ENCODE data around the gene SORCS2.
A peak's percentile ranks its signal among the peaks of the same experiment; 100 is the strongest.

The SORCS2 gene

DNA sequence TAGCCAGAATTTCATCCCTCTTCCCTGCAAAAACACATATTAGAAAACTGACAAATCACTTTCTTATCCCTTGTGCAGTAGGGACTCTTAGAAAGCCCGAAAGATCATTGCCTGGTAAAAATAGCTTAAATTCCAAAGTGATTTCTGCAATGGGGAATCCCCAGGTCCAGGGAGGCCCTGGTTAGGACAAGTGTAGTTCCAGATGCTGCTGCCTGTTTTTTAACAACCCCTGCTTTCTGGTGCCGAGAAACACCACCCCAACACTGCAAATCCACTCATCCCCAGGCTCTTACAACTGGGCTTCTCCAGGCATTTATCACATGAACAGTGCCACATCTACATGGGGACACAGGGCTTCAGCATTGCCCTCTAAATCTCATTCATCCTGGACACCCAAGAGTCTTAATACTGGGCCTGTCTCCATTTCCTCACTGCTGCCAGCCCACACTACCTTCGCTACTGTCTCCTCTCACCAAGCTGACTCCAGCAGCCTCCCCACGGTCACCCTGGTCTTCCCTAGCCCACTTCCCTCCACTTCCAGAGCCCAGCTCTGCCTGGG lies 354.6 kb downstream of the SORCS2 start:
- no peak overlapping the region for H3K4me3 ChIP-seq (ENCODE audit: low read length)
- peak; percentile 71 for DNase-seq (ENCODE audit: low read depth)
- TF ChIP-seq, protein P1, sequence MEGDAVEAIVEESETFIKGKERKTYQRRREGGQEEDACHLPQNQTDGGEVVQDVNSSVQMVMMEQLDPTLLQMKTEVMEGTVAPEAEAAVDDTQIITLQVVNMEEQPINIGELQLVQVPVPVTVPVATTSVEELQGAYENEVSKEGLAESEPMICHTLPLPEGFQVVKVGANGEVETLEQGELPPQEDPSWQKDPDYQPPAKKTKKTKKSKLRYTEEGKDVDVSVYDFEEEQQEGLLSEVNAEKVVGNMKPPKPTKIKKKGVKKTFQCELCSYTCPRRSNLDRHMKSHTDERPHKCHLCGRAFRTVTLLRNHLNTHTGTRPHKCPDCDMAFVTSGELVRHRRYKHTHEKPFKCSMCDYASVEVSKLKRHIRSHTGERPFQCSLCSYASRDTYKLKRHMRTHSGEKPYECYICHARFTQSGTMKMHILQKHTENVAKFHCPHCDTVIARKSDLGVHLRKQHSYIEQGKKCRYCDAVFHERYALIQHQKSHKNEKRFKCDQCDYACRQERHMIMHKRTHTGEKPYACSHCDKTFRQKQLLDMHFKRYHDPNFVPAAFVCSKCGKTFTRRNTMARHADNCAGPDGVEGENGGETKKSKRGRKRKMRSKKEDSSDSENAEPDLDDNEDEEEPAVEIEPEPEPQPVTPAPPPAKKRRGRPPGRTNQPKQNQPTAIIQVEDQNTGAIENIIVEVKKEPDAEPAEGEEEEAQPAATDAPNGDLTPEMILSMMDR (conservative IDR thresholded peaks at IDR 0.05; ENCODE audit: low read length) = no peak

DNA sequence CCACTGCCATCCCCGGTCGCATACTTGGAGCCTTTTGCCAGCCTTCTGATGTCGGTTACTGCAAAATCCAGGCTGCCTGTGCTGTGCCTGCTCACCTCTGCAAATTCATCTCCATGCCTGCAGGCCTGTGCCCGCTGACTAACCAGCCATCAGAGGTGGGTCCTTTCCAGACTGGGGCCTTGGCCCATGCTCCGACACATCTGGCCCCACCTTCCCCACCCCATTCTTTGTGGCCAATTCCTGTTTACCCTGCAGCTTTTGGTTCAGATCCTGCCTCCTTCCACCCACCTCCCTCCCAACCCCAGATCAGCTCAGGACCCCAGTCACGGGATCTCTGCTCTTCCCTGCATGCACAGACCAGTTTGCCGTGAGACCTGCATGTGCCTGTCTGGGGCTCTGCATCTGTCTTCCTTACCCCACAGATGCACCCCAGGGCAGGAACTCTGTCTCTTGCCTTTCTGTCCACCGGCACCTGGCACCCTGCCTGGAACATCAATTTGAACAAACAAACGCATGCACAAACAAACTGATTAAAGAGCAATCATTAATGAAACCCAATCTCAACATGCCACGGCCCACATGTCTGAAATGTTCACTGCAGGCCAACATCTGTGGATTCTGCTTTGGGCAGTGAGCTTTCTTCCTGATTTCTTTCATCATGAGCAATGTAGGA lies 355.2 kb downstream of the SORCS2 start:
- TF ChIP-seq, protein P1 (conservative IDR thresholded peaks at IDR 0.05; ENCODE audit: low read length) = no peak
- peak; percentile 1 for DNase-seq (ENCODE audit: low read depth)

DNA sequence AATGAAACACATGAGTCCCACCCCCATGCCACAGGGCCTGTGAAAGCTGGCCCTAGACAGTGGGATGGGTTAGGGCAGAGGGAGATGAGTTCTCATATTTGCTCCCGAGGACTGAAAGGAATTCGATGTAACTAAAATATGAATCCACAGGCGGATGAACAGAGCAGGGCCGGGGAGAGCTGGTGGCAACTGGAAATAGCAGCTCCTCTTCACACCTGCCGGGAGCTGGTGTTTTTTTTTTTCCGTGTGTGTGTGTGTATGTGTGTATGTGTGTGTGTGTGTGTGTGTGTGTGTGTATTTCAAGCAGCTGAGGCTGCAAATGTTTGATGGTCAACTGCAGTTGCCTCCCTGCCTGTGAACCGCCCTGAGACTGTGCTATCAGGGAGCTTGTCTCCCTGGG lies 357.5 kb downstream of the SORCS2 start:
- no peak overlapping the region for H3K4me3 ChIP-seq (ENCODE audit: low read length)
- no peak for DNase-seq (ENCODE audit: low read depth)
- TF ChIP-seq, protein P1 (conservative IDR thresholded peaks at IDR 0.05; ENCODE audit: low read length) = no peak

More for the DNA sequence above, 355.2 kb downstream of the SORCS2 start:
- H3K4me3 ChIP-seq (ENCODE audit: low read length) = no peak overlapping the region

DNA sequence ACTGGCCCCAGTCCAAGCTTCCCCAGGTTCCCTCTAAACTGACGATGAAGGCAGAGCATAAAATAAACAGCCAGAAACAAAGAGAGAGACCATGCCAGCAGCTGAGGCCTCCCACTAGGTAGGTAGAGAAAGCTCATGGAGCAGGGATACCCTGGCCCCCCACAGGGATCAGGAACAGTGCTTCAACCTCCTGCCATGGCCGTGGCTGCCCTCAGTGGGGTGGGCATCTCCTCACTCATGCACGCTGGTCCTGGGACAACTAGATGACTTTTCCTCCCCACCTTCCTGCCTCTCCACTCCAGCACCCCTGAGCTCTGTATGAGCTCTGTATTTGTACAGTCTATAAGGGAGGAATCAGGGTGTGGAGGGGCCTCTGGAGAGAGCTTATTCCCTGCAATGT lies 360.1 kb downstream of the SORCS2 start:
- H3K4me3 ChIP-seq (ENCODE audit: low read length) = no peak overlapping the region
- DNase-seq (ENCODE audit: low read depth) = no peak
- TF ChIP-seq, protein P1 (conservative IDR thresholded peaks at IDR 0.05; ENCODE audit: low read length) = no peak

DNA sequence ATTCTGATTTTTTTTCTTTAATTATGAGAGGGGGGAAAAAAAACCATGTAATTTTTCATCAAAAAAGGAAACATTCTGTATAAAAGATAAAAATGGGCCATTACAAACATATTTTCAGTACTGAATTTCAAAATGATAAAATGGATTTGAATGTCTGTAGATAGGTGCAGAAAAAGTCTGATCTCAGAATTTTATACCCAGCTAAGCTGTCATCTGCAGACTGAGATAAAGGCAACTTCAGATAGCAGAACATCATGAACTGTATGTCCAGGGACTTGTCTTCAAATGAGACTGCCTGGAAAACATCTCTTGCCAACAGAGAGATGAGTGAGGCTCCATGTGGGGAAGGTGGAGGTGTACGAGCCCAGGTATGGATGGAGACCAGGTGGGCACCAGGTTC lies 360.9 kb downstream of the SORCS2 start:
- no peak for DNase-seq (ENCODE audit: low read depth)
- no peak overlapping the region for H3K4me3 ChIP-seq (ENCODE audit: low read length)
- TF ChIP-seq, protein P1 (conservative IDR thresholded peaks at IDR 0.05; ENCODE audit: low read length) = no peak

DNA sequence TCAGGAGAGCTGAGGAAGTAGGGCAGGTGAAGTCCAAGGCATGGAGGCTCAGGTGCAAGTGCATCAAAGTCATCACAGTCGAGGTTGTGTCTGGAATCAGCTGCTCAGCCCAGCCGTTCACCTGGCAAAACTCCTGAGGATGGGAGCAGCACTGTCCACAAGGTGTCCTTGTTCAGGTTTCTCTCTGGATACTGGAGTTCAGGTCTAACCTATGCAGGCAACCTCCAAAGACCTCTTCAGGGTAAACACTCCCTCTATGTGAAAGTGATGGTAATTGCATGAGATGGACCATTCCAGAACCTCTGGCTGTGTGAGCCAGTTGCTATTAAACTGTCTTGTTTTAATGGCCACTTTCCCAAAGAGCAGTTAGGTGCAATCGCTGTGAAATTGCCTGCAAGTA lies 362.6 kb downstream of the SORCS2 start:
- TF ChIP-seq, protein P1 (conservative IDR thresholded peaks at IDR 0.05; ENCODE audit: low read length) = no peak
- no peak for DNase-seq (ENCODE audit: low read depth)
- H3K4me3 ChIP-seq (ENCODE audit: low read length) = no peak overlapping the region

DNA sequence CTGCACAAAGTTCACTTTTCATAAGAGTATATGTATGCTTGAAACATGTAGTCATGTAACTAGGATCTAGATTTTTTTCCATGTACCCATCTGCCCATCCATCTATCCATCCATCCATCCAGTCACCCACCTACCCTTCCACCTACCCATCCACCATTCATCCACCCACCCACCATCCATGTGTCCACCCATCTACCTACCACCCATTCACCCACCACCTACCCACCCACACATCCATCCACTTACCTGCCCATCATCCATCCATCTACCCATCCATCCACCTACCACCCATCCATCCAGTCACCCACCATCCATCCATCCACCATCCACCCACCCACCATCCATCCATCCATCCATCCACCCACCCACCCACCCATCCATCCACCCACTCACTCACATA lies 364.2 kb downstream of the SORCS2 start:
- no peak for DNase-seq (ENCODE audit: low read depth)
- TF ChIP-seq, protein P1 (conservative IDR thresholded peaks at IDR 0.05; ENCODE audit: low read length) = no peak
- no peak overlapping the region for H3K4me3 ChIP-seq (ENCODE audit: low read length)

All from AG10803 (cell line).